HUES64 (cell line): ENCODE results near the gene SPIRE2.
A peak's percentile ranks its signal among the peaks of the same experiment; 100 is the strongest.
"Not testable (repeated sequence)": the region's sequence is repeated elsewhere in the genome, so short reads cannot be mapped to it uniquely, and the experiment has no call there.

ENCODE experiments used
- H3K27ac ChIP-seq: 2 replicates; pipeline ENCODE4 v1.7.0; 2013; ENCODE audit warnings: low read depth, low read length, inconsistent platforms
- H3K27me3 ChIP-seq: 2 replicates; pipeline ENCODE4 v1.6.1; 2013; ENCODE audit warnings: mild to moderate bottlenecking, low read length; ENCODE audit not compliant: insufficient read depth
- H3K36me3 ChIP-seq: 2 replicates; pipeline ENCODE4 v1.6.1; 2013; ENCODE audit warnings: mild to moderate bottlenecking, low read length; ENCODE audit not compliant: insufficient read depth
- H3K4me1 ChIP-seq: 2 replicates; pipeline ENCODE4 v1.6.1; 2013; ENCODE audit warnings: mild to moderate bottlenecking, low read length, moderate library complexity; ENCODE audit not compliant: insufficient read depth
- H3K4me3 ChIP-seq: 2 replicates; pipeline ENCODE4 v1.5.1; 2013; ENCODE audit warnings: mild to moderate bottlenecking, low read length, moderate library complexity
- H3K9ac ChIP-seq: 2 replicates; pipeline ENCODE4 v1.6.1; 2013; ENCODE audit warnings: mild to moderate bottlenecking, low read depth, low read length
- H3K9me3 ChIP-seq: 2 replicates; pipeline ENCODE4 v1.6.1; 2013; ENCODE audit warnings: low read depth, low read length; ENCODE audit not compliant: insufficient read depth
- whole genome bisulfite sequencing: fragments of 150-250, 120-280 bp; methylation state at CpG from one replicate; pipeline ENCODE4 v1.1.7; 2013; ENCODE audit warnings: missing lambda C conversion rate; 5-methylcytosine and 5-hydroxymethylcytosine counted together

The SPIRE2 gene

GRCh38 chr16:89912143-89912542 lies 83.9 kb downstream of the SPIRE2 start:
- H3K9ac ChIP-seq = no peak overlapping the region
- H3K27me3 ChIP-seq = no peaks in the 10 kb centered on the region
- H3K4me1 ChIP-seq = no peaks in the 10 kb centered on the region; the same call in 1 of the 2 replicates
- H3K9me3 ChIP-seq = no peaks in the 10 kb centered on the region
- H3K36me3 ChIP-seq = peaks cover 15% of the 10 kb centered on the region
- H3K4me3 ChIP-seq = no peak overlapping the region
- WGBS = 95% methylated on average over 13 of the region's 13 CpGs
- H3K27ac ChIP-seq = no peak overlapping the region

- H3K27me3 ChIP-seq = no peaks in the 10 kb centered on the region
- no peak overlapping the region for H3K27ac ChIP-seq
- H3K9me3 ChIP-seq = no peaks in the 10 kb centered on the region
- no peaks in the 10 kb centered on the region; the same call in 1 of the 2 replicates for H3K4me1 ChIP-seq
- no peak overlapping the region for H3K4me3 ChIP-seq
- no peak overlapping the region for H3K9ac ChIP-seq
- 91% methylated on average over 14 of the region's 14 CpGs for WGBS
- peaks cover 15% of the 10 kb centered on the region for H3K36me3 ChIP-seq
Measured at GRCh38 chr16:89912627-89913026, 84.4 kb downstream of the SPIRE2 start.

- Histone ChIP-seq H3K4me1 (peaks cover under 1% of the 10 kb centered on the region; the same call in 1 of the 2 replicates), H3K9ac (no peak overlapping the region), H3K9me3 (no peaks in the 10 kb centered on the region), H3K27ac (no peak overlapping the region), H3K36me3 (peaks cover 10% of the 10 kb centered on the region), H3K4me3 (no peak overlapping the region), H3K27me3 (0 out of 2 replicates have a peak, but pooled peaks cover under 1% of the 10 kb centered on the region)
- 94% methylated on average over 30 of the region's 30 CpGs for WGBS
Measured at GRCh38 chr16:89913408-89914387, 85.4 kb downstream of the SPIRE2 start.

- WGBS = 91% methylated on average over 11 of the region's 11 CpGs
- not testable (repeated sequence) for H3K9ac ChIP-seq, H3K27ac ChIP-seq, H3K4me3 ChIP-seq, H3K27me3 ChIP-seq, H3K4me1 ChIP-seq, H3K9me3 ChIP-seq, H3K36me3 ChIP-seq
Measured at GRCh38 chr16:89914642-89915285, 86.5 kb downstream of the SPIRE2 start.

- Histone ChIP-seq H3K36me3 (peaks cover 4% of the 10 kb centered on the region; the same call in 1 of the 2 replicates), H3K27me3 (0 out of 2 replicates have a peak, but pooled peaks cover 5% of the 10 kb centered on the region), H3K27ac (no peak overlapping the region), H3K9ac (no peak overlapping the region), H3K4me1 (peaks cover 6% of the 10 kb centered on the region; the same call in 1 of the 2 replicates), H3K4me3 (no peak overlapping the region), H3K9me3 (no peaks in the 10 kb centered on the region)
- WGBS = 94% methylated on average over 40 of the region's 40 CpGs
Measured at GRCh38 chr16:89915303-89916232, 87.3 kb downstream of the SPIRE2 start.

- no peaks in the 10 kb centered on the region for H3K36me3 ChIP-seq
- WGBS = 1% methylated on average over 39 of the region's 39 CpGs
- H3K27me3 ChIP-seq = 0 out of 2 replicates have a peak, but pooled peaks cover 5% of the 10 kb centered on the region
- H3K9me3 ChIP-seq = no peaks in the 10 kb centered on the region
- H3K27ac ChIP-seq = peak overlapping the region; percentile 39; the same call in 1 of the 2 replicates
- peaks cover 15% of the 10 kb centered on the region; the same call in 1 of the 2 replicates for H3K4me1 ChIP-seq
- peak overlapping the region; percentile 60 for H3K4me3 ChIP-seq
- H3K9ac ChIP-seq = peak overlapping the region; percentile 61
Measured at GRCh38 chr16:89917773-89918452, 89.6 kb downstream of the SPIRE2 start.

- H3K4me1 ChIP-seq = peaks cover 15% of the 10 kb centered on the region; the same call in 1 of the 2 replicates
- H3K27me3 ChIP-seq = 0 out of 2 replicates have a peak, but pooled peaks cover 5% of the 10 kb centered on the region
- no peaks in the 10 kb centered on the region for H3K36me3 ChIP-seq
- H3K27ac ChIP-seq = peak within 1 kb of the TSS; percentile 39; the same call in 1 of the 2 replicates
- H3K9me3 ChIP-seq = no peaks in the 10 kb centered on the region
- peak within 1 kb of the TSS; percentile 60 for H3K4me3 ChIP-seq
- peak within 1 kb of the TSS; percentile 61 for H3K9ac ChIP-seq
- WGBS = 12% methylated on average over 23 of the region's 23 CpGs
Measured at GRCh38 chr16:89918453-89919347, 90.4 kb downstream of the SPIRE2 start, which contains the start of gene MC1R. TSS of gene MC1R (plus strand) at chr16:89918862. CDS start at chr16:89919259, 397 bp downstream.

- no peak overlapping the region for H3K27ac ChIP-seq
- H3K4me1 ChIP-seq = peaks cover 18% of the 10 kb centered on the region; the same call in 1 of the 2 replicates
- no peak overlapping the region for H3K4me3 ChIP-seq
- H3K9me3 ChIP-seq = no peaks in the 10 kb centered on the region
- no peaks in the 10 kb centered on the region for H3K36me3 ChIP-seq
- WGBS = 95% methylated on average over 52 of the region's 52 CpGs
- H3K27me3 ChIP-seq = 0 out of 2 replicates have a peak, but pooled peaks cover 5% of the 10 kb centered on the region
- H3K9ac ChIP-seq = no peak overlapping the region
Measured at GRCh38 chr16:89919535-89920406, 91.5 kb downstream of the SPIRE2 start.

GRCh38 chr16:89920723-89921122 lies 92.4 kb downstream of the SPIRE2 start:
- Histone ChIP-seq H3K9me3 (no peaks in the 10 kb centered on the region), H3K9ac (no peak overlapping the region), H3K4me1 (peaks cover 20% of the 10 kb centered on the region; the same call in 1 of the 2 replicates), H3K27ac (no peak overlapping the region), H3K36me3 (no peaks in the 10 kb centered on the region), H3K27me3 (peaks cover 5% of the 10 kb centered on the region; the same call in 1 of the 2 replicates), H3K4me3 (no peak overlapping the region)
- WGBS = 55% methylated on average over 6 of the region's 6 CpGs
